Lower lobe of right lung (tissue), 2 donors: ENCODE data around the gene ABCA4. TPM values are rescaled to one million over a fixed set of nuclear protein-coding genes. Genes with fewer than 3 reads are reported as not detected.

Experiments
- ATAC-seq, 2 donors: fragments of 200-7000 bp; cut with Tn5 transposase; one replicate each; pipeline ENCODE4 v1.9.1; 2020 to 2022; ENCODE audit warnings: mild to moderate bottlenecking in 2 of 2, moderate library complexity in 2 of 2
- DNase-seq: peaks from one replicate; pipeline ENCODE4 v3.0.0-alpha.2; 2020
- H3K27ac ChIP-seq: fragments of 200-600 bp; one replicate; pipeline ENCODE4 v1.8.0; 2022
- H3K27me3 ChIP-seq: fragments of 200-600 bp; one replicate; pipeline ENCODE4 v1.8.0; 2022; ENCODE audit warnings: low read depth
- H3K36me3 ChIP-seq: fragments of 200-600 bp; one replicate; pipeline ENCODE4 v1.8.0; 2022; ENCODE audit warnings: mild to moderate bottlenecking
- H3K4me1 ChIP-seq: fragments of 200-600 bp; one replicate; pipeline ENCODE4 v1.8.0; 2022
- H3K4me3 ChIP-seq: fragments of 200-600 bp; one replicate; pipeline ENCODE4 v1.8.0; 2022; ENCODE audit warnings: mild to moderate bottlenecking
- H3K9me3 ChIP-seq: fragments of 200-600 bp; one replicate; pipeline ENCODE4 v1.8.0; 2022
- CTCF ChIP-seq: fragments of 200-600 bp; IDR thresholded peaks from one replicate; pipeline ENCODE4 v1.8.0; 2022; ENCODE audit warnings: antibody characterized with exemption, mild to moderate bottlenecking
- intact Hi-C: fragments of 100-400 bp; cut with DNase I; formaldehyde crosslinking; loops from one replicate; pipeline ENCODE4 v1.11.0; 2022
- total RNA-seq: library from RNA; stranded (reverse); fragmentation: NEBNext Ultra II Directional; extraction: Animal tissue kit (Norgen Biotek cat#: 25700); gene quantifications from one replicate; pipeline ENCODE4 v1.2.1, GENCODE V29; 2021
- donor health status: DM: no; HTN: yes; CAD: no; lungs with severe emphysema.

Gene ABCA4
- total RNA-seq, 1 donor from 2014 or later, result 1.9 TPM

GRCh38 chr1:94055459-94056122, 65.4 kb downstream of the ABCA4 start:
- DNase-seq (no peak), ATAC-seq (no peak)
- peaks cover 4% of the 10 kb centered on the region for H3K4me1 ChIP-seq
- no peak for TF ChIP-seq CTCF
- intact Hi-C loops, result no loop called here
- no peak overlapping the region for H3K4me3 ChIP-seq
- H3K36me3 ChIP-seq, result no peaks in the 10 kb centered on the region
- H3K27ac ChIP-seq, result peak overlapping the region; percentile 16
- no peaks in the 10 kb centered on the region for H3K9me3 ChIP-seq
- no peaks in the 10 kb centered on the region for H3K27me3 ChIP-seq

GRCh38 chr1:94050675-94051074, 70.3 kb downstream of the ABCA4 start:
- peak overlapping the region; percentile 33 for H3K27ac ChIP-seq
- no peaks in the 10 kb centered on the region for H3K27me3 ChIP-seq
- DNase-seq, result no peak
- intact Hi-C loops, result no loop called here
- no peak for TF ChIP-seq CTCF
- peaks cover 44% of the 10 kb centered on the region for H3K4me1 ChIP-seq
- ATAC-seq, result peak in 1 of 2 donors; percentile 47
- no peaks in the 10 kb centered on the region for H3K9me3 ChIP-seq
- no peak overlapping the region for H3K4me3 ChIP-seq
- no peaks in the 10 kb centered on the region for H3K36me3 ChIP-seq

- Histone ChIP-seq H3K9me3 (no peaks in the 10 kb centered on the region), H3K27me3 (no peaks in the 10 kb centered on the region), H3K36me3 (no peaks in the 10 kb centered on the region), H3K4me3 (no peak overlapping the region), H3K4me1 (peaks cover 46% of the 10 kb centered on the region), H3K27ac (peak overlapping the region; percentile 76)
- TF ChIP-seq CTCF, result no peak
- ATAC-seq, result peak in 1 of 2 donors; percentile 6
- no peak for DNase-seq
- intact Hi-C loops, result no loop called here
Observed at GRCh38 chr1:94050254-94050653, 70.7 kb downstream of the ABCA4 start.

- no peaks in the 10 kb centered on the region for H3K36me3 ChIP-seq
- H3K4me1 ChIP-seq, result peaks cover 51% of the 10 kb centered on the region
- no peaks in the 10 kb centered on the region for H3K27me3 ChIP-seq
- H3K9me3 ChIP-seq, result no peaks in the 10 kb centered on the region
- no peak for ATAC-seq
- intact Hi-C loops, result no loop called here
- peak overlapping the region; percentile 76 for H3K27ac ChIP-seq
- no peak for TF ChIP-seq CTCF
- H3K4me3 ChIP-seq, result no peak overlapping the region
- peak; percentile 60 for DNase-seq
Observed at GRCh38 chr1:94049791-94050190, 71.2 kb downstream of the ABCA4 start.

GRCh38 chr1:94048413-94049164, 72.4 kb downstream of the ABCA4 start:
- no peak for DNase-seq
- H3K27ac ChIP-seq, result peak overlapping the region; percentile 76
- intact Hi-C loops, result no loop called here
- H3K9me3 ChIP-seq, result no peaks in the 10 kb centered on the region
- peaks cover 61% of the 10 kb centered on the region for H3K4me1 ChIP-seq
- no peaks in the 10 kb centered on the region for H3K27me3 ChIP-seq
- H3K36me3 ChIP-seq, result no peaks in the 10 kb centered on the region
- ATAC-seq, result peak; percentile 1 to 5
- no peak for TF ChIP-seq CTCF
- H3K4me3 ChIP-seq, result no peak overlapping the region
